Peyer's patch (tissue), 4 donors: Measurements from ENCODE around the gene STK32C. TPM values are rescaled to one million over a fixed set of nuclear protein-coding genes. Genes with fewer than 3 reads are reported as not detected.

Source experiments
- DNase-seq, 3 donors: peaks; one replicate each; pipeline ENCODE4 v3.0.0-alpha.2; 2017 to 2019
- H3K27ac ChIP-seq, 4 donors: fragments of 200-600 bp; sonication (generic); one replicate each; pipeline ENCODE4 v1.5.1; 2016 to 2019
- H3K27me3 ChIP-seq, 2 donors: fragments of 200-600 bp; sonication (generic); one replicate each; pipeline ENCODE4 v1.5.1; 2019
- H3K36me3 ChIP-seq, 3 donors: fragments of 200-600 bp; sonication (generic); one replicate each; pipeline ENCODE4 v1.5.1; 2016 to 2019
- H3K4me1 ChIP-seq, 4 donors: fragments of 200-600 bp; sonication (generic); one replicate each; pipeline ENCODE4 v1.5.1; 2016 to 2019
- H3K4me3 ChIP-seq, 4 donors: fragments of 200-600 bp; sonication (generic); 1 replicate in 3 of 4; 2 replicates in 1 of 4; pipeline ENCODE4 v1.5.1; 2016 to 2019; ENCODE audit warnings: mild to moderate bottlenecking in 1 of 4
- H3K9me3 ChIP-seq, 4 donors: fragments of 200-600 bp; sonication (generic); one replicate each; pipeline ENCODE4 v1.5.1; 2016 to 2019; ENCODE audit warnings: mild to moderate bottlenecking in 1 of 4
- POLR2A ChIP-seq, 2 donors: fragments of 450-650 bp; IDR thresholded peaks; one replicate each; pipeline ENCODE4 v1.5.1; 2017; ENCODE audit warnings: antibody characterized with exemption in 2 of 2, mild to moderate bottlenecking in 2 of 2, moderate library complexity in 2 of 2
- total RNA-seq, 4 donors: library from RNA; depleted of rRNA; stranded (reverse); fragments of >200 nt; gene quantifications; one replicate each; pipeline ENCODE4 v1.1.0, GENCODE V29; 2016
- TF ChIP-seq, protein P1 (sequence below), 6 experiments: fragments of 450-650 bp in 4 of 6; fragments of 200-600 bp in 2 of 6; sonication (generic) in 1 of 6; IDR thresholded peaks; one replicate each; pipeline ENCODE4 v1.5.1; 2017 to 2019; ENCODE audit warnings: antibody characterized with exemption in 6 of 6, mild to moderate bottlenecking in 3 of 6, moderate library complexity in 1 of 6

The STK32C gene
- total RNA-seq, 4 donors from 2014 or later = 0.35 to 23.9 (median 4.4) TPM

- Histone ChIP-seq H3K27me3 (no peaks in the 10 kb centered on the region), H3K36me3 (no peaks in the 10 kb centered on the region), H3K27ac (peak overlapping the region; percentile 16 to 72 (median 50)), H3K9me3 (no peaks in the 10 kb centered on the region), H3K4me3 (peak overlapping the region; percentile 7 to 52 (median 38)), H3K4me1 (peaks cover 0 to 17% (median 1%) of the 10 kb centered on the region in 4 donors)
- peak in 2 of 3 donors; percentile 60 to 63 for DNase-seq
- TF ChIP-seq POLR2A (IDR thresholded peaks at IDR 0.05) = no peak
- TF ChIP-seq, protein P1, sequence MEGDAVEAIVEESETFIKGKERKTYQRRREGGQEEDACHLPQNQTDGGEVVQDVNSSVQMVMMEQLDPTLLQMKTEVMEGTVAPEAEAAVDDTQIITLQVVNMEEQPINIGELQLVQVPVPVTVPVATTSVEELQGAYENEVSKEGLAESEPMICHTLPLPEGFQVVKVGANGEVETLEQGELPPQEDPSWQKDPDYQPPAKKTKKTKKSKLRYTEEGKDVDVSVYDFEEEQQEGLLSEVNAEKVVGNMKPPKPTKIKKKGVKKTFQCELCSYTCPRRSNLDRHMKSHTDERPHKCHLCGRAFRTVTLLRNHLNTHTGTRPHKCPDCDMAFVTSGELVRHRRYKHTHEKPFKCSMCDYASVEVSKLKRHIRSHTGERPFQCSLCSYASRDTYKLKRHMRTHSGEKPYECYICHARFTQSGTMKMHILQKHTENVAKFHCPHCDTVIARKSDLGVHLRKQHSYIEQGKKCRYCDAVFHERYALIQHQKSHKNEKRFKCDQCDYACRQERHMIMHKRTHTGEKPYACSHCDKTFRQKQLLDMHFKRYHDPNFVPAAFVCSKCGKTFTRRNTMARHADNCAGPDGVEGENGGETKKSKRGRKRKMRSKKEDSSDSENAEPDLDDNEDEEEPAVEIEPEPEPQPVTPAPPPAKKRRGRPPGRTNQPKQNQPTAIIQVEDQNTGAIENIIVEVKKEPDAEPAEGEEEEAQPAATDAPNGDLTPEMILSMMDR (IDR thresholded peaks at IDR 0.05) = no peak
Observed at GRCh38 chr10:132336919-132337407, 29.2 kb upstream of the STK32C start.

DNA sequence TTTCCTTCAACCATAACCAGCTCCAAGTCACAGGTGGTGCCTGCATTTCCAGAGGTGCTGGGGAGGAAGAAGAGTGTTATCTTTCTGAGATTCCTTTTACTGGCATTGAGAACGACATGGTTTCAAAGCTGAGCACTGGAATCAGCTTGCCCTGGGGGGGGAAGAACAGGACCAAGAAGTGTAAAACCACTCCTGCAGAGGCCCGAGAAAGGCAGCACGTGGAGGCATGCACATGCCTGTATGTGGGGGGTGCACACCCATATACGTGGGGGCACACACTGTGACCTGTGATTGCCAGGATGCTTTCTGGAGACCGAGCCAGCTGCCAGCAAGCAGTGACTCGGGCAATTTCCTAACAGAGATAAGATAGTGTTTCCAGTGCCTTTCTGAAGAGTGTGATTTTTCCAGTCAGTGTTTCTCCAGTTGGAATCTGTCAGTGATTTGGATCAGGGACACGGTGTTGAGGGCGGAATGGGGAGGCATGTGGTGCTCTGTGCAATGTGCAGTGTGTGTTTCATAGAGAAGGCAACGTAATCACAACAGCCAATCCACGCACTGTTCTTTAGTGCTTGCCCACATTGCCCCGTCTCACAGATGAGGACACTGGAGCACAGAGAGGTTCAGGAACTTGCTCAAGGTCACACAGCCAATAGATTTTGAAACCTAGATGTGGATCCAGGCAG lies 28.5 kb upstream of the STK32C start:
- H3K27ac ChIP-seq = peak overlapping the region in 2 of 4 donors; percentile 16 to 72

DNA sequence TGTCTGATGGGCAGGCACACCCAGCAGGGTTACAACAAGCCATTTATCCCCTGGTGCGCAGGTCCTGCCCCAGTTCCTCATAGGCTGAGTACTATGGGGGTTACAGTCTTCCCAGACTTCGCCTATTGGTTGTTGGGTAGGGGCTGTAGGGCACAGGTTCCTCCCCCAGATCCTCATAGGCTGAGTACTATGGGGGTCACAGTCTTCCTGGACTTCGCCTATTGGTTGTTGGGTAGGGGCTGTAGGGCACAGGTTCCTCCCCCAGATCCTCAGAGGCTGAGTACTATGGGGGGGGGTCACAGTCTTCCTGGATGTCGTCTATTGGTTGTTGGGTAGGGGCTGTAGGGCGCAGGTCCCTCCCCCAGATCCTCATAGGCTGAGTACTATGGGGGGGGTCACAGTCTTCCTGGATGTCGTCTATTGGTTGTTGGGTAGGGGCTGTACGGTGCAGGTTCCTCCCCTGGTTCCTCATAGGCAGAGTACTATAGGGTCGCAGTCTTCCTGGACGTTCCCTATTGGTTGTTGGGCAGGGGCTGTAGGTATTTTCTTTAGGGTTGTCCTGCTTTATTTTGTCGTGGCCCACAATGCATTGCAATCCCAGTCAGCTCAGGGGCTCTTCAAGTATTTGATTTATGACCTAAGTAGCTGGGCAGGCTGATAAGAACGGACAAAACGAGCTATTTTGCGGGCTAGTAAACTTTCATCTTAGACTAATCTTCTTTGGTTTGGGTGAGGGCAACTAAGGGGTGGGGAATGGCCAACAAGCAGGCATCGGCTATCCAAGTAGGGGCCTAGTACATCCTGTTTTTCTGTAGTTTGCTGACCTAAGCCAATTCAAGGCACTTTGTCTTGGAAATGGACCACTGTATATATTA lies 27.7 kb upstream of the STK32C start:
- TF ChIP-seq, protein P1 (IDR thresholded peaks at IDR 0.05) = no peak
- TF ChIP-seq POLR2A (IDR thresholded peaks at IDR 0.05) = no peak
- Histone ChIP-seq H3K4me1 (peaks cover 3 to 19% (median 5%) of the 10 kb centered on the region in 4 donors), H3K27me3 (no peaks in the 10 kb centered on the region), H3K4me3 (no peak overlapping the region), H3K27ac (peak overlapping the region in 1 of 4 donors; percentile 72), H3K36me3 (no peaks in the 10 kb centered on the region), H3K9me3 (no peaks in the 10 kb centered on the region)
- DNase-seq = peak in 1 of 3 donors; percentile 54

More for the DNA sequence above, 28.5 kb upstream of the STK32C start:
- no peak for DNase-seq
- H3K36me3 ChIP-seq = no peaks in the 10 kb centered on the region
- H3K4me3 ChIP-seq = peak overlapping the region in 2 of 4 donors; percentile 51 to 52
- H3K4me1 ChIP-seq = peaks cover 0 to 17% (median 1%) of the 10 kb centered on the region in 4 donors
- H3K27me3 ChIP-seq = no peaks in the 10 kb centered on the region
- TF ChIP-seq POLR2A (IDR thresholded peaks at IDR 0.05) = no peak
- TF ChIP-seq, protein P1 (IDR thresholded peaks at IDR 0.05) = no peak
- no peaks in the 10 kb centered on the region for H3K9me3 ChIP-seq

GRCh38 chr10:132334631-132335188 lies 27.0 kb upstream of the STK32C start:
- no peak overlapping the region for H3K4me3 ChIP-seq
- peaks cover 3 to 27% (median 7%) of the 10 kb centered on the region in 4 donors for H3K4me1 ChIP-seq
- no peaks in the 10 kb centered on the region for H3K27me3 ChIP-seq
- TF ChIP-seq, protein P1 (IDR thresholded peaks at IDR 0.05) = no peak
- TF ChIP-seq POLR2A (IDR thresholded peaks at IDR 0.05) = no peak
- no peaks in the 10 kb centered on the region for H3K36me3 ChIP-seq
- H3K27ac ChIP-seq = no peak overlapping the region
- H3K9me3 ChIP-seq = no peaks in the 10 kb centered on the region
- no peak for DNase-seq

DNA sequence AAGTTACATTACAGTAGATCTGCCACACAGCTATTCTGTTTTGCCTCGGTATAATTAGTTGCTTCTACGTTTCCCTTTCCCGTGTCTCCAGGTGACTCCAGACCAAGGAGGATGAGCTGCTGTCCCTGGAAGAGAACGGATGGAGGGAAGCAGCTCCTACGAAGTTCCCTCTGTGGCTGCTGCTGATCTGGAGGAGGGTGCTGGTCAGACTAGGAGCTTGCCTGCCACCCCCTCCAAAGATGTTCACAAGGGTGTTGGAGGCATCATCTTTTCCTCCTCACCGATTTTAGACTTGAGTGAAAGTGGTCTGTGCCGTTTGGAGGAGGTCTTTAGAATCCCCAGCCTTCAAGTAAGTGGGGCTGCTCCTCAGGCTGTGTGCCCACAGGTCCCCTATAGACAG lies 25.6 kb upstream of the STK32C start:
- Histone ChIP-seq H3K9me3 (no peaks in the 10 kb centered on the region), H3K4me3 (no peak overlapping the region), H3K27ac (no peak overlapping the region), H3K36me3 (no peaks in the 10 kb centered on the region), H3K27me3 (no peaks in the 10 kb centered on the region), H3K4me1 (peaks cover 3 to 37% (median 7%) of the 10 kb centered on the region in 4 donors)
- TF ChIP-seq, protein P1 (IDR thresholded peaks at IDR 0.05) = no peak
- no peak for TF ChIP-seq POLR2A (IDR thresholded peaks at IDR 0.05)
- DNase-seq = peak in 1 of 3 donors; percentile 36
